ENCODE results near the gene KBTBD8.

Gene KBTBD8

DNA sequence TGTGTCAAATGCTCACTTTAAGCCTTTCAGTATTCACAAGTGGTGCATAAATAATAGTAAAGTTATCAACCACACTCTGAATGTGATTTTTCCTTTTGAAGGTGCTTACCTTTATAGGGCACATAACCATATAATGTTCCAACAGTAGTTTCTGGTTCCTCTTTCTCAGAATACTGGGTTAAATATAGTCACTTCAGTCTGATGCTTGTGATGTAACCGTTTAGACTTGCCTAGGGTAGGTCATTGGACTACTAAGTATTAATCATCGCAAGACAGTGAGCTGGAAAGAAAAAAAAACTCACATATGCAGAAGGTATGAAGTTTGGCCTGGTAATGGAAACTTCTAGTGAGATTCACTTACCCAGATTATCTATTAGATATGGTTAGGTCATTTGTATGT lies 1.9 kb downstream of the KBTBD8 start:
- TF ChIP-seq, protein P1, sequence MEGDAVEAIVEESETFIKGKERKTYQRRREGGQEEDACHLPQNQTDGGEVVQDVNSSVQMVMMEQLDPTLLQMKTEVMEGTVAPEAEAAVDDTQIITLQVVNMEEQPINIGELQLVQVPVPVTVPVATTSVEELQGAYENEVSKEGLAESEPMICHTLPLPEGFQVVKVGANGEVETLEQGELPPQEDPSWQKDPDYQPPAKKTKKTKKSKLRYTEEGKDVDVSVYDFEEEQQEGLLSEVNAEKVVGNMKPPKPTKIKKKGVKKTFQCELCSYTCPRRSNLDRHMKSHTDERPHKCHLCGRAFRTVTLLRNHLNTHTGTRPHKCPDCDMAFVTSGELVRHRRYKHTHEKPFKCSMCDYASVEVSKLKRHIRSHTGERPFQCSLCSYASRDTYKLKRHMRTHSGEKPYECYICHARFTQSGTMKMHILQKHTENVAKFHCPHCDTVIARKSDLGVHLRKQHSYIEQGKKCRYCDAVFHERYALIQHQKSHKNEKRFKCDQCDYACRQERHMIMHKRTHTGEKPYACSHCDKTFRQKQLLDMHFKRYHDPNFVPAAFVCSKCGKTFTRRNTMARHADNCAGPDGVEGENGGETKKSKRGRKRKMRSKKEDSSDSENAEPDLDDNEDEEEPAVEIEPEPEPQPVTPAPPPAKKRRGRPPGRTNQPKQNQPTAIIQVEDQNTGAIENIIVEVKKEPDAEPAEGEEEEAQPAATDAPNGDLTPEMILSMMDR (IDR thresholded peaks at IDR 0.05; ENCODE audit: insufficient read depth, low read length, missing control alignments), result no peak
- no peak for DNase-seq (ENCODE audit: low read depth, low spot score)
- no peak overlapping the region for H3K4me3 ChIP-seq (ENCODE audit: low read depth, low read length)
- POLR2A ChIA-PET, result no interaction called here
- CTCF ChIA-PET, result no interaction called here

DNA sequence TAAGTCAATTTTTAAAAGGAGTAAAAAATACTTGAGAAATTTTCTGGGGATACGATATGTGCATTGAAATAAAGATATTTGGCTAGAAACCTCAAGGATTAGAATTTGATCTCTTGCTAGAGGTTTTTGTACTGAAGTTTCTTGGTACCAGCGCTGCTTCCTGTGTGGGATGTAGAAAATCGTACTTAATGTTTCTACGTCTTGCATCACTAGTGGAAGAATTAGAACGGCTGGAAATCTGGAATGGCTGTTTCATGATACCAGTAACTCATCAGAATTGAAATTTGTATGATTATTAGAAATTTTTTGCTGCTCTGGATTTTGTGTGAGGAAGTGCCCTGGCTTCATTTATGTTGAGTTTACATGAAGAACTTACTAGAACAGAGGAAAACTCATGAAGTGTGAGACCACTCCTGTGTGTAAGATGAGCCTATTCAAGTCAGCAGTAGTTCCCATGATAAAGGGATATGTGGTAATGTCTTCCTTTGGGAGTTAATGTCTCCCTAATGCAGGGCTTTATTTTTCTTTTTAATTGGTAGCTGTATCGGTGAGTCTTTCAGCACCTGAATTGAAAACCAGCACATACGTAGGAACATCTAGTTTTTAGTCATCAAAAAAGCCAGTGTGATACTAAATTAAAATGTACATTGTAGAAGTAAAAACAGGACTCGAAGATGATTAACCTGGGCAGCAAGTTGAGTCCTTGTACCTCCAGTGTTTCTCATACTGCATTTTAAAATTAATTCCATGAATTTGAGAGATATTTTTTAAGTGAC lies 3.2 kb downstream of the KBTBD8 start:
- ChIA-PET POLR2A (no interaction called here), CTCF (no interaction called here)
- DNase-seq (ENCODE audit: low read depth, low spot score), result no peak
- no peak overlapping the region for H3K4me3 ChIP-seq (ENCODE audit: low read depth, low read length)
- TF ChIP-seq, protein P1 (IDR thresholded peaks at IDR 0.05; ENCODE audit: insufficient read depth, low read length, missing control alignments), result no peak

- POLR2A ChIA-PET, result no interaction called here
Observed at GRCh38 chr3:67005974-67006373, 7.9 kb downstream of the KBTBD8 start.

GRCh38 chr3:67006460-67006859 lies 8.4 kb downstream of the KBTBD8 start:
- H3K4me3 ChIP-seq (ENCODE audit: low read depth, low read length), result no peak overlapping the region
- TF ChIP-seq, protein P1 (IDR thresholded peaks at IDR 0.05; ENCODE audit: insufficient read depth, low read length, missing control alignments), result no peak
- DNase-seq (ENCODE audit: low read depth, low spot score), result no peak
- ChIA-PET CTCF (interaction anchor here (1.2 kb wide), 1 partner anchor 34 kb away, joined by 5 read pairs; no protein-coding TSS in a partner anchor), POLR2A (no interaction called here)

More at GRCh38 chr3:67005974-67006373, 7.9 kb downstream of the KBTBD8 start:
- DNase-seq (ENCODE audit: low read depth, low spot score), result no peak
- no peak overlapping the region for H3K4me3 ChIP-seq (ENCODE audit: low read depth, low read length)
- CTCF ChIA-PET, result interaction anchor here (1.2 to 1.4 kb wide), 2 partner anchors 34 to 108 kb away, joined by 4 to 5 read pairs; no protein-coding TSS in a partner anchor
- TF ChIP-seq, protein P1 (IDR thresholded peaks at IDR 0.05; ENCODE audit: insufficient read depth, low read length, missing control alignments), result no peak

GRCh38 chr3:67008388-67008787 lies 10.3 kb downstream of the KBTBD8 start:
- TF ChIP-seq, protein P1 (IDR thresholded peaks at IDR 0.05; ENCODE audit: insufficient read depth, low read length, missing control alignments), result no peak
- no peak for DNase-seq (ENCODE audit: low read depth, low spot score)
- no peak overlapping the region for H3K4me3 ChIP-seq (ENCODE audit: low read depth, low read length)
- ChIA-PET CTCF (interaction anchor here (1.1 kb wide), 1 partner anchor 36 kb away, joined by 4 read pairs; no protein-coding TSS in a partner anchor), POLR2A (no interaction called here)

DNA sequence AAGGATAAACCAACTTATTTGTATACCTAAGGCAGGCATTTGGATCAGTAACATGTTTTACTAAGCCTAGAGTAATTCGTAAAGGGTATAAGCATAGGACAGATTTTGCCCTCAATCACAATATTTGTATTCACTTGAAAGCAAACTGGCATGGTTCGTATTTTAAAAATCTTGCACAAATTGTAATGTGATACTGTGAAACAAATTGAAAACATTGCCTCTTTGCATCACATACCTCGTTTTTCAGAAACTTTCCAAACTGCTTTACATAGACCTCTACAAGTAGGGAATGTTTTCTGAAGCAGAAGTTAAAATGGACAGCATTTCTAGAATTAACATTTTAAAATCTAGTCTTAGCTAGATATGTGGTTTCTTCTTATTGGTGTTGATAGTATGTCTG lies 11.6 kb downstream of the KBTBD8 start:
- H3K4me3 ChIP-seq (ENCODE audit: low read depth, low read length), result no peak overlapping the region
- ChIA-PET CTCF (no interaction called here), POLR2A (no interaction called here)
- no peak for DNase-seq (ENCODE audit: low read depth, low spot score)
- TF ChIP-seq, protein P1 (IDR thresholded peaks at IDR 0.05; ENCODE audit: insufficient read depth, low read length, missing control alignments), result no peak
